Right atrium auricular region (tissue), 2 donors: ENCODE data around the gene ADCY4. TPM values are rescaled to one million over a fixed set of nuclear protein-coding genes. Genes with fewer than 3 reads are reported as not detected.

Source experiments
- DNase-seq: peaks from one replicate; pipeline ENCODE4 v3.0.0-alpha.2; 2019; ENCODE audit warnings: low spot score
- H3K27ac ChIP-seq, 2 donors: fragments of 200-600 bp; sonication (generic); 1 replicate in 1 of 2; 2 replicates in 1 of 2; pipeline ENCODE4 v1.5.1; 2016 to 2019
- H3K27me3 ChIP-seq, 2 donors: fragments of 200-600 bp; sonication (generic); one replicate each; pipeline versions ENCODE4 v1.5.1 to v1.6.0; 2017 to 2019
- H3K36me3 ChIP-seq: fragments of 200-600 bp; sonication (generic); one replicate; pipeline ENCODE4 v1.5.1; 2016
- H3K4me1 ChIP-seq, 2 donors: fragments of 200-600 bp; sonication (generic); one replicate each; pipeline versions ENCODE4 v1.5.1 to v1.6.0; 2017 to 2019
- H3K4me3 ChIP-seq, 2 donors: fragments of 200-600 bp; sonication (generic); 1 replicate in 1 of 2; 2 replicates in 1 of 2; pipeline ENCODE4 v1.5.1; 2017 to 2019; ENCODE audit warnings: mild to moderate bottlenecking in 1 of 2, moderate library complexity in 1 of 2
- H3K9me3 ChIP-seq, 2 donors: fragments of 200-600 bp; sonication (generic); one replicate each; pipeline ENCODE4 v1.5.1; 2019
- CTCF ChIP-seq, 2 donors: fragments of 200-600 bp; sonication (generic); IDR thresholded peaks; one replicate each; pipeline ENCODE4 v1.5.1; 2019; ENCODE audit warnings: antibody characterized with exemption in 2 of 2
- total RNA-seq, 2 donors: library from RNA; depleted of rRNA; stranded (reverse); fragments of >200 nt; gene quantifications; one replicate each; pipeline ENCODE4 v1.1.0, GENCODE V29; 2016

ADCY4 gene
- total RNA-seq, 2 donors from 2014 or later, result 17.1 to 25.5 TPM

GRCh38 chr14:24321212-24321975 lies 13.5 kb downstream of the ADCY4 start:
- H3K27ac ChIP-seq, result no peak overlapping the region
- H3K4me1 ChIP-seq, result peaks cover 0 to 10% of the 10 kb centered on the region in 2 donors
- no peaks in the 10 kb centered on the region for H3K9me3 ChIP-seq
- no peaks in the 10 kb centered on the region for H3K36me3 ChIP-seq
- no peak overlapping the region for H3K4me3 ChIP-seq
- no peak for TF ChIP-seq CTCF (IDR thresholded peaks at IDR 0.05)
- DNase-seq, result no peak
- no peaks in the 10 kb centered on the region for H3K27me3 ChIP-seq

- no peak overlapping the region for H3K27ac ChIP-seq
Observed at GRCh38 chr14:24317141-24317928, 17.5 kb downstream of the ADCY4 start.

GRCh38 chr14:24316597-24316950 lies 18.3 kb downstream of the ADCY4 start:
- Histone ChIP-seq H3K9me3 (no peaks in the 10 kb centered on the region), H3K36me3 (no peaks in the 10 kb centered on the region), H3K27me3 (no peaks in the 10 kb centered on the region), H3K27ac (peak overlapping the region; percentile 18 to 48), H3K4me3 (peak overlapping the region in 1 of 2 donors; percentile 16), H3K4me1 (peaks cover 0 to 55% of the 10 kb centered on the region in 2 donors)
- no peak for TF ChIP-seq CTCF (IDR thresholded peaks at IDR 0.05)
- no peak for DNase-seq

More at GRCh38 chr14:24317141-24317928, 17.5 kb downstream of the ADCY4 start:
- Histone ChIP-seq H3K4me3 (no peak overlapping the region), H3K9me3 (no peaks in the 10 kb centered on the region), H3K27me3 (no peaks in the 10 kb centered on the region), H3K36me3 (no peaks in the 10 kb centered on the region), H3K4me1 (peaks cover 0 to 47% of the 10 kb centered on the region in 2 donors)
- TF ChIP-seq CTCF (IDR thresholded peaks at IDR 0.05), result no peak
- DNase-seq, result no peak

- peak overlapping the region; percentile 18 to 48 for H3K27ac ChIP-seq
- no peak for DNase-seq
- H3K4me1 ChIP-seq, result peaks cover 0 to 61% of the 10 kb centered on the region in 2 donors
Observed at GRCh38 chr14:24315807-24316596, 18.9 kb downstream of the ADCY4 start.

More at GRCh38 chr14:24315807-24316596, 18.9 kb downstream of the ADCY4 start:
- no peaks in the 10 kb centered on the region for H3K36me3 ChIP-seq
- peak overlapping the region in 1 of 2 donors; percentile 16 for H3K4me3 ChIP-seq
- H3K27me3 ChIP-seq, result no peaks in the 10 kb centered on the region
- peak in 1 of 2 donors; percentile 53 for TF ChIP-seq CTCF (IDR thresholded peaks at IDR 0.05)
- H3K9me3 ChIP-seq, result no peaks in the 10 kb centered on the region
